ENCODE data around the gene ZNF136. TPM values are rescaled to one million over a fixed set of nuclear protein-coding genes. Genes with fewer than 3 reads are reported as not detected.

Gene ZNF136
- total and polyA plus RNA-seq, 2 experiments from 2014 or later: 5.6 to 6.7 TPM

DNA sequence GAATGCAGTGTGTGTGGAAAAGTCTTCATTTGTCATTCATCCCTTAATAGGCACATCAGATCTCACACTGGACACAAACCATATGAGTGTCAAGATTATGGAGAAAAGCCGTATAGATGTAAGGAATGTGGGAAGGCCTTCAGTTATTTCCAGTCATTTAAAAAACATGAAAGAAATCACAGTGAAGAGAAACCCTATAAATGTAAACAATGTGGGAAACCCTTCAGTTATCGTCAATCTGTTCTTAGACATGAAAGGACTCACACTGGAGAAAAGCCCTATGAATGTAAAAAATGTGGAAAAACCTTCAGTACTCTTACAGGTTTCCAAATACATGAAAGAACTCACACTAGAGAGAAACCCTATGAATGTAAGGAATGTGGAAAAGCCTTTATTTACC is 45.3 kb downstream of the ZNF136 start:
- H3K4me1 ChIP-seq (ENCODE audit: insufficient read depth): no peaks in the 10 kb centered on the region
- H3K27ac ChIP-seq (ENCODE audit: low read depth): no peak overlapping the region
- no peaks in the 10 kb centered on the region for H3K4me1 Mint-ChIP-seq
- H3K9me3 Mint-ChIP-seq: peaks cover 98% of the 10 kb centered on the region
- DNase-seq (ENCODE audit: low spot score) (no peak), ATAC-seq (no peak)
- H3K4me2 ChIP-seq: no peak overlapping the region
- no peaks in the 10 kb centered on the region for H3K9me2 ChIP-seq (ENCODE audit: insufficient read depth)
- H3K36me3 ChIP-seq (ENCODE audit: insufficient read depth): peaks cover 26% of the 10 kb centered on the region; the same call in 1 of the 2 replicates
- no peak overlapping the region for H3K4me3 ChIP-seq
- H3K4me3 Mint-ChIP-seq: no peak overlapping the region
- H3F3A ChIP-seq (replicated peaks; ENCODE audit: low read depth): no peaks in the 10 kb centered on the region
- H3K27ac Mint-ChIP-seq: no peak overlapping the region
- H3K36me3 Mint-ChIP-seq (ENCODE audit: low read depth): peaks cover 57% of the 10 kb centered on the region
- H4K20me1 ChIP-seq (replicated peaks; ENCODE audit: insufficient read depth): no peaks in the 10 kb centered on the region
- 0 out of 2 replicates have a peak, but pooled peaks cover 10% of the 10 kb centered on the region for H3K79me2 ChIP-seq (replicated peaks; ENCODE audit: insufficient read depth)
- no peak for TF ChIP-seq CREB1 (CRISPR knock-in tag; IDR thresholded peaks at IDR 0.05; ENCODE audit: low read depth)
- no peak for TF ChIP-seq STAT1 (IDR thresholded peaks at IDR 0.05; ENCODE audit: unreplicated experiment)
- TF ChIP-seq ZNF331 (CRISPR knock-in tag; IDR thresholded peaks at IDR 0.05; ENCODE audit: low read depth): no peak
- TF ChIP-seq, protein P1, sequence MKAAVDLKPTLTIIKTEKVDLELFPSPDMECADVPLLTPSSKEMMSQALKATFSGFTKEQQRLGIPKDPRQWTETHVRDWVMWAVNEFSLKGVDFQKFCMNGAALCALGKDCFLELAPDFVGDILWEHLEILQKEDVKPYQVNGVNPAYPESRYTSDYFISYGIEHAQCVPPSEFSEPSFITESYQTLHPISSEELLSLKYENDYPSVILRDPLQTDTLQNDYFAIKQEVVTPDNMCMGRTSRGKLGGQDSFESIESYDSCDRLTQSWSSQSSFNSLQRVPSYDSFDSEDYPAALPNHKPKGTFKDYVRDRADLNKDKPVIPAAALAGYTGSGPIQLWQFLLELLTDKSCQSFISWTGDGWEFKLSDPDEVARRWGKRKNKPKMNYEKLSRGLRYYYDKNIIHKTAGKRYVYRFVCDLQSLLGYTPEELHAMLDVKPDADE (IDR thresholded peaks at IDR 0.05): no peak
- TF ChIP-seq REST (IDR thresholded peaks at IDR 0.05; ENCODE audit: unreplicated experiment): no peak
- TF ChIP-seq JUNB (IDR thresholded peaks at IDR 0.05; ENCODE audit: unreplicated experiment): no peak
- no peak for TF ChIP-seq EZH2phosphoT487 (IDR thresholded peaks at IDR 0.05; ENCODE audit: unreplicated experiment)
- TF ChIP-seq, protein P2, sequence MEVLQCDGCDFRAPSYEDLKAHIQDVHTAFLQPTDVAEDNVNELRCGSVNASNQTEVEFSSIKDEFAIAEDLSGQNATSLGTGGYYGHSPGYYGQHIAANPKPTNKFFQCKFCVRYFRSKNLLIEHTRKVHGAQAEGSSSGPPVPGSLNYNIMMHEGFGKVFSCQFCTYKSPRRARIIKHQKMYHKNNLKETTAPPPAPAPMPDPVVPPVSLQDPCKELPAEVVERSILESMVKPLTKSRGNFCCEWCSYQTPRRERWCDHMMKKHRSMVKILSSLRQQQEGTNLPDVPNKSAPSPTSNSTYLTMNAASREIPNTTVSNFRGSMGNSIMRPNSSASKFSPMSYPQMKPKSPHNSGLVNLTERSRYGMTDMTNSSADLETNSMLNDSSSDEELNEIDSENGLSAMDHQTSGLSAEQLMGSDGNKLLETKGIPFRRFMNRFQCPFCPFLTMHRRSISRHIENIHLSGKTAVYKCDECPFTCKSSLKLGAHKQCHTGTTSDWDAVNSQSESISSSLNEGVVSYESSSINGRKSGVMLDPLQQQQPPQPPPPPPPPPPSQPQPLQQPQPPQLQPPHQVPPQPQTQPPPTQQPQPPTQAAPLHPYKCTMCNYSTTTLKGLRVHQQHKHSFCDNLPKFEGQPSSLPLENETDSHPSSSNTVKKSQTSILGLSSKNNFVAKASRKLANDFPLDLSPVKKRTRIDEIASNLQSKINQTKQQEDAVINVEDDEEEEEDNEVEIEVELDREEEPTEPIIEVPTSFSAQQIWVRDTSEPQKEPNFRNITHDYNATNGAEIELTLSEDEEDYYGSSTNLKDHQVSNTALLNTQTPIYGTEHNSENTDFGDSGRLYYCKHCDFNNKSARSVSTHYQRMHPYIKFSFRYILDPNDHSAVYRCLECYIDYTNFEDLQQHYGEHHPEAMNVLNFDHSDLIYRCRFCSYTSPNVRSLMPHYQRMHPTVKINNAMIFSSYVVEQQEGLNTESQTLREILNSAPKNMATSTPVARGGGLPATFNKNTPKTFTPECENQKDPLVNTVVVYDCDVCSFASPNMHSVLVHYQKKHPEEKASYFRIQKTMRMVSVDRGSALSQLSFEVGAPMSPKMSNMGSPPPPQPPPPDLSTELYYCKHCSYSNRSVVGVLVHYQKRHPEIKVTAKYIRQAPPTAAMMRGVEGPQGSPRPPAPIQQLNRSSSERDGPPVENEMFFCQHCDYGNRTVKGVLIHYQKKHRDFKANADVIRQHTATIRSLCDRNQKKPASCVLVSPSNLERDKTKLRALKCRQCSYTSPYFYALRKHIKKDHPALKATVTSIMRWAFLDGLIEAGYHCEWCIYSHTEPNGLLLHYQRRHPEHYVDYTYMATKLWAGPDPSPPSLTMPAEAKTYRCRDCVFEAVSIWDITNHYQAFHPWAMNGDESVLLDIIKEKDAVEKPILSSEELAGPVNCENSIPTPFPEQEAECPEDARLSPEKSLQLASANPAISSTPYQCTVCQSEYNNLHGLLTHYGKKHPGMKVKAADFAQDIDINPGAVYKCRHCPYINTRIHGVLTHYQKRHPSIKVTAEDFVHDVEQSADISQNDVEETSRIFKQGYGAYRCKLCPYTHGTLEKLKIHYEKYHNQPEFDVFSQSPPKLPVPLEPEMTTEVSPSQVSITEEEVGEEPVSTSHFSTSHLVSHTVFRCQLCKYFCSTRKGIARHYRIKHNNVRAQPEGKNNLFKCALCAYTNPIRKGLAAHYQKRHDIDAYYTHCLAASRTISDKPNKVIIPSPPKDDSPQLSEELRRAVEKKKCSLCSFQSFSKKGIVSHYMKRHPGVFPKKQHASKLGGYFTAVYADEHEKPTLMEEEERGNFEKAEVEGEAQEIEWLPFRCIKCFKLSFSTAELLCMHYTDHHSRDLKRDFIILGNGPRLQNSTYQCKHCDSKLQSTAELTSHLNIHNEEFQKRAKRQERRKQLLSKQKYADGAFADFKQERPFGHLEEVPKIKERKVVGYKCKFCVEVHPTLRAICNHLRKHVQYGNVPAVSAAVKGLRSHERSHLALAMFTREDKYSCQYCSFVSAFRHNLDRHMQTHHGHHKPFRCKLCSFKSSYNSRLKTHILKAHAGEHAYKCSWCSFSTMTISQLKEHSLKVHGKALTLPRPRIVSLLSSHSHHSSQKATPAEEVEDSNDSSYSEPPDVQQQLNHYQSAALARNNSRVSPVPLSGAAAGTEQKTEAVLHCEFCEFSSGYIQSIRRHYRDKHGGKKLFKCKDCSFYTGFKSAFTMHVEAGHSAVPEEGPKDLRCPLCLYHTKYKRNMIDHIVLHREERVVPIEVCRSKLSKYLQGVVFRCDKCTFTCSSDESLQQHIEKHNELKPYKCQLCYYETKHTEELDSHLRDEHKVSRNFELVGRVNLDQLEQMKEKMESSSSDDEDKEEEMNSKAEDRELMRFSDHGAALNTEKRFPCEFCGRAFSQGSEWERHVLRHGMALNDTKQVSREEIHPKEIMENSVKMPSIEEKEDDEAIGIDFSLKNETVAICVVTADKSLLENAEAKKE (CRISPR knock-in tag; IDR thresholded peaks at IDR 0.05): no peak
- TF ChIP-seq CTCF (conservative IDR thresholded peaks at IDR 0.05; ENCODE audit: low read depth in 2 of 2): no peak
- no peak for TF ChIP-seq ZNF114 (CRISPR knock-in tag; IDR thresholded peaks at IDR 0.05)
- TF ChIP-seq EZH2 (IDR thresholded peaks at IDR 0.05; ENCODE audit: low read depth, unreplicated experiment): no peak
- no peak for TF ChIP-seq POLR2AphosphoS5 (IDR thresholded peaks at IDR 0.05; ENCODE audit: low read depth)
- no peak for TF ChIP-seq NANOG (IDR thresholded peaks at IDR 0.05; ENCODE audit: borderline replicate concordance)
- H3K27me3 ChIP-seq (ENCODE audit: insufficient read depth): no peaks in the 10 kb centered on the region
- H3K27me3 Mint-ChIP-seq (ENCODE audit: insufficient read depth, low read depth, poor library complexity): peaks cover 2% of the 10 kb centered on the region
- no peak overlapping the region for H2AFZ ChIP-seq

All from GM23338 (cell line).